ENCODE measurements around the gene CNTNAP2. TPM values are rescaled to one million over a fixed set of nuclear protein-coding genes. Genes with fewer than 3 reads are reported as not detected.
A peak's percentile ranks its signal among the peaks of the same experiment; 100 is the strongest.

CNTNAP2 gene
- total RNA-seq, 1 donor from 2014 or later, result 110 TPM

DNA sequence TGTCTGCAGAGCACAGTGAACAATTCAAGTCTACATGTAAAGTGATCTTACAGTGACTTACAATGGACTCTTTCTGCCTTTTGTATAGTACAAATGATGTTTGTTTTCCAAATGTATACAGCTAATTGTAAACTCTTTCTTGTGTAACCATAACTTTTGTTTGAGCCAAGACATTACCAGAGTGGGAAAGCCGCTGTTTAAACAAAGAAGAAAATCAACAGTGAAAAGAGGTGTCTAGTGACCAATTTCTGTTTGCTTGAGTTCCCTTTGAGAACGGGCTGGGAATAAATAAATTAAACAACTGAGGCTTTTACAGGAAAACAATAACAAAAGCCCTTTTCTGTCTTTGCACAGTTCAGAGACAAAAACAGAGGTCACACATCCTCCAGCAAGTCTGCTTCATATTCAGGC is 1163.4 kb downstream of the CNTNAP2 start:
- FAIRE-seq (peak; percentile 64), DNase-seq (ENCODE audit: low spot score in 2 of 2) (peak in 1 of 2 donors; percentile 5)

DNA sequence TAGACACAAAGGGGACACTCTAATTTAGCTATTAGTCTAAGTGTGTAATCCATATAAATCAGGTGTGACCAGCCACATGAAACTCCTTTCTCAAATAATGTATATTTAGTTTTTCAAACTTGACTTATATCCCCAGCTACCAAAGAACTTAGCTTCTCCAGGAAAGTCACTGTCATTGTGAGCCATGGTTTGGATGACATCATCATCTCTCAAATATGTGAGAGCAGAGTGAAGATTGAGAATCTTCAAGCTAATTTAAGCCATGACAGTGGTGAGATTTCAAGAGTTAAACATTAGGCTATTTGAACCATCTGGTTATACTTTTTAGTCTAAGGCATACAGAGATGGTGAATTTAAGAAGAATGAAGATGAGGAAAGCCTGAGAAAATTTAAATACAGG is 1165.6 kb downstream of the CNTNAP2 start:
- DNase-seq (ENCODE audit: low spot score in 2 of 2), result no peak
- no peak for FAIRE-seq

DNA sequence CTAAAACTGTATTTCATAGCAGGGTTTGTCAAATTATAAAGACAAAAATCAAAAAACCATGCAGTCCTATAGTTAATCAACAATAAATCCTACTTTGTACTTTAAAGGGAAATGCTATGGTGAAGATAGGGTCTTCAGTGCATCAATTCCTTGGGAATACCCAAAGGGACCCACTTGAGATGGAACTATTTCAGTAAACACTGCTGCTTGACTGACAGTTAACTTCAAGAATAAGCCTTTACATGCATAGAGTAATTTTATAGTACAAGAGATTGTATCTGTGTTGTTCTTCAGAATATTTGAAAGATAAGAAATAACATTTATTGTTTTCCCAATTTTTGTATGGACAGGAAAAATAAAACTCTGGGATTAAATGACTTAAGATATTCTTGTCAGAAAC is 1179.6 kb downstream of the CNTNAP2 start:
- FAIRE-seq (no peak), DNase-seq (ENCODE audit: low spot score in 2 of 2) (no peak)

DNA sequence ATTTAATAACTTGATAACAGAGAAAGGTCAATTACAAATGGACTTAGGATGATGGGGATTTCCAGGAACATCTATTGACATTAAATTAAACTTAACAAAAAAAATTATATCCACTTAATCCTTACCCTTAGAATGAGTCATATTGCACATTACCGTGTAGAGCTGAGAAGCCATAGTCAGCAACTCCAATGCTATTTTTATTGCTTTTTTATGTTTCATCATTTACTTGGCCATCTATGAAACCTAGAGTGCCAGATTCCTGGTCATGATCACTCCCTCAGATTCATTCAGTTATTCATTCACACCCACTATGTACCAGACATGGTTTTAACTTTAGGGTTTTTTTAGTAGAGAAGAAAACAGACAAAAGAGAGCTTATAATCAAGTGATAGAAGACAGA is 1180.4 kb downstream of the CNTNAP2 start:
- DNase-seq (ENCODE audit: low spot score in 2 of 2), result no peak
- no peak for FAIRE-seq

DNA sequence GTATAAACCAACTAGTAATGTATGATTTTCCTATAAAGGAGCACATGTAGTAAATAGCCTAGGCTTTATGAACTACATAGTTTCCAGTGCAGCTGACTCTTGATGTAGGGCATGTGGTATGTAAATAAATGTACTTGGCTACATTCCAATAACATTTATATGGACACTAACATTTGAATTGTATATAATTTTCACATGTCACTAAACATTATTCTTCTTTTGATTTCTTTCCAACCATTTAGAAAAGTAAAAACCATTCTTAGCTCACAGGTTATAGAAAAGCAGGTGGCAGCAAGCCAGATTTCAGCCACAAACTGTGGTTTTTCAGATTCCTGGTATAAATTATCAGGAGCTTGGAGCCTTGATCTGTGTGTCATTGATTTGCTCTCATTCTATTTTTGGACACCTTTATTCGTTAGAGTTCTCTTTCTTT is 1182.0 kb downstream of the CNTNAP2 start:
- DNase-seq (ENCODE audit: low spot score in 2 of 2), result no peak
- no peak for FAIRE-seq

GRCh38 chr7:147300293-147300692 is 1183.7 kb downstream of the CNTNAP2 start:
- no peak for DNase-seq (ENCODE audit: low spot score in 2 of 2)
- no peak for FAIRE-seq

- DNase-seq (ENCODE audit: low spot score in 2 of 2), result no peak
- FAIRE-seq, result no peak
Measured at GRCh38 chr7:147304376-147304775, 1187.8 kb downstream of the CNTNAP2 start.

GRCh38 chr7:147305827-147306226 is 1189.2 kb downstream of the CNTNAP2 start:
- FAIRE-seq, result no peak

DNA sequence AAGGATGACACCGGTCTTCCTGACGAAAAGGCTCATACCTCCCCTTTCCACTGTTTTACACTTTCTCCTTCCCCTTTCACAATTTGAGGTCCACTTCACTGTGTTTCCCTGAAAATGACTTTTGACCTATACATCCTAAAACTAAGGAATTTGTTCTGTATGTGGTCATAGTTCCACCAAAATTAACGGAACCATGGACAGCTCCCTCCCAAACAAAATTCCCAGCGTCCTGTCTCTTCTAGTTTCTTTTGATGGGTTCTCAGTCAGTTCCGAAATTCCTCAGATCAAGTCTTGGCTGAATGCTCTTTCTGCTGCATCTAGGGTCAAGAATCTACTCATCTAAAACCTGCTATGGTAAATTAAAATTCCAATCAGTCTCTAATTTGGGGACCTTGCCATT is 1191.9 kb downstream of the CNTNAP2 start:
- DNase-seq (ENCODE audit: low spot score in 2 of 2) (no peak), FAIRE-seq (no peak)

More at GRCh38 chr7:147305827-147306226, 1189.2 kb downstream of the CNTNAP2 start:
- DNase-seq (ENCODE audit: low spot score in 2 of 2), result no peak

DNA sequence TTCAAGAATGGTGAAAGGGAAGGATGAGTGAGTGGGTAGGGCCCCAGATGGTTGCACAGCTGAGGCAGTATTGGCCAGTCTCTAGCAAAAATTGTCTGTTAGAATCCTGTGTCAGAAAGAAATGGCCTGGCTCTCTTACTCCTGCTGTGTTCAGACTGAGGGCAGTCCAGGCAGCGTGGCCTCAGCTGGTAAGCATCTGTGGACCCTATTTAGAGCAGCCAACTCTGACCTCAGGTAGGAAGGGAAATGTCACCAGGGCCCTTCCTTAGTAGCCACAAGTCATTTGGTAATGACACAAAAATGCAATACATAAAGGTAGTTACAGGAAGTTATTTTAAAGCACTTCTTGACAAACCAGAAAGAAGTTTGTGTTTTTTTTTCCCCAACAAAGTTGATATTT is 1194.7 kb downstream of the CNTNAP2 start:
- FAIRE-seq (no peak), DNase-seq (ENCODE audit: low spot score in 2 of 2) (no peak)

GRCh38 chr7:147321504-147321903 is 1204.9 kb downstream of the CNTNAP2 start:
- no peak for FAIRE-seq

DNA sequence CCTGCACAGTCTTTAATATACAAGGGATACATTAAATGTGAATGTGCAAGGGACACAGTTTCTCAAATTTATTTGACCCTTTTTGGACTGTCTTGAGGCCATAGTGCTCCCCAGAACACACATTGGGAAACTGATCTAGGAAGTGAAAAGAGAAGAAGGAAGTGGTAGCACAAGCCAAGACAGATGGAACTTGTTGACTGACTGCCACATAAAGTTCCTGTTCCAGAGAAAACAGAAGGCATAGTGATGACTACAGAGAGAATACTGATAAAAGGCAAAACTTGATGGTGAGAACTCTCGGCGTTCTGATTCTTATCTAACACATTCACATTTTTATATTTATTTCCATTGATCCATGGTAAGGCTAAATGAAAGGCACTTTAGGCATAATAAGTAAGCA is 1216.4 kb downstream of the CNTNAP2 start:
- DNase-seq (ENCODE audit: low spot score in 2 of 2), result peak in 1 of 2 donors; percentile 4
- no peak for FAIRE-seq

More at GRCh38 chr7:147321504-147321903, 1204.9 kb downstream of the CNTNAP2 start:
- DNase-seq (ENCODE audit: low spot score in 2 of 2), result no peak

DNA sequence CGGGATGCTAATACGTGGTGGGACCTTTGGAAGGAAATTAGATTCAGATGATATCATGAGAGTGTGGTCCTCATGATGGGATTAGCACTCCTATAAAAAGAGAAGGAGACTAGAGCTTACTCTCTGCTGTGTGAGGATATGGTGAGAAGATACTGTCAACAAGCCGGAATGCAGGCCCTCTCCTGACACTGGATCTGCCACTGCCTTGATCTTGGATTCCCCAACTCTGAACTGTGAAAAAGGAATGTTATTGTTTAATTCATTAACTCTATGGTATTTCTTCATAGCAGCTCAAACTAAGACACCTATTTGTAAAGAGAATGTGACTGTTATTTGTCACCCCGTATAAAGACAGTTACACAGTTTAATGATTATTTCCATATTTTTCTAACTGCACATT is 1246.5 kb downstream of the CNTNAP2 start:
- DNase-seq (ENCODE audit: low spot score in 2 of 2), result no peak
- no peak for FAIRE-seq

GRCh38 chr7:147376192-147376591 is 1259.6 kb downstream of the CNTNAP2 start:
- DNase-seq (ENCODE audit: low spot score in 2 of 2) (no peak), FAIRE-seq (no peak)

DNA sequence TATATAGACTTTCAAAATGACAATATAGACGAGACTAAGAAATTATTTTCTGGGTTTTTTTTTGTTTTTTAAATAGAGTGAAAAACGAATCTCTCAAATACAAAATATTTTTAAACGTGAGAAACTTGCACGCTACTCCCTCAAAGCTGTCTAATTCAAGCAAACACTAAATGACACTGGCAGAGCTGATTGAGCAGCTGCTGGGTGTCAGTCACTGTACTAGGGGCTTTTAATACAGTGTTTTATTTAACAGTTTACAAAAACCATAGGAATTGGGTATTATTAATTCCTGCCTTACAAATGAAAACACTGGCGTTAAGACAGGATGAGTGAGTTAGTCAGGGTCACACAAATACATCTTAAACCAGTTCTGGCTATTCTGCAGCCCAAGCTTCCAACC is 1264.3 kb downstream of the CNTNAP2 start:
- DNase-seq (ENCODE audit: low spot score in 2 of 2), result no peak
- no peak for FAIRE-seq

DNA sequence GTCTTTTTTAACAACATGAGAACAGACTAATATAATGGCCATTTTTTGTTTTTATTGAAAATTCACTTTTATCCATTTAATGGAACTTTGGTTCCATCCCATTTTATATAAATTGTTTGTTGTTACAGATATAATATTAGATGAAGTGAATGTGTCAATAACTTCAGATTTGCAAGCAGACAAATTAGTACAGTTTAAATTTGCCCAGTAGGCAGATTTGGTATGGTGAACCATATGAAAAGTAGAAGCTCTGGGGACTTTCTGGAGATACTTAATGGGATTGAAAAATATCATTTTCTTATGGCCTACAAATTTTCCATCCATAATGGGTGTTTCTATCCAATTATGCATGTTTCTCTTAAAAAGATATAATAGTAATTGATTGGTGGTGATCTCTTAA is 1277.7 kb downstream of the CNTNAP2 start:
- DNase-seq (ENCODE audit: low spot score in 2 of 2), result no peak
- no peak for FAIRE-seq

DNA sequence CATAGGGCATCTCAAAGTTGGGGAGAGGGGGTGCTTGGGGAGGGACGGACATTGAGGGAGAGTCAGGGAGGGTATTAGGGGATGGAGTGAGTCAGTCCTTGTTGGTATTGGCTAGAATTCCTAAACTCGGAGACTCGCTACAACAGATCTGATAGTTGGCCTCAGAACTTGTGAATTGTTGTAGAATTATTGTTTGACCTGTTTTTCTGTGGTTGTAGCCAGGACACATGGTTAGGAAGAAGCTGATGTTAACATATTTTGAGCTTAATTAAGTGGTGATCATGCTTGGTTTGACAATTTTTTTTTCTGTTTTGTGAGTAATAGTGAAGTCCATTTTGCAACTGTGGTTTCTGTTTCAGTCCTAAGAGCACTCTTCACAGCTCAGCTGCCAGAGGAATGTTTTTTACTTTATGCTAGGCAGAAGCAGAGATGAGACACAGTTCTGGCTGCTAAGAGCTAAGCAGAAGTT is 1283.7 kb downstream of the CNTNAP2 start:
- FAIRE-seq (no peak), DNase-seq (ENCODE audit: low spot score in 2 of 2) (no peak)

DNA sequence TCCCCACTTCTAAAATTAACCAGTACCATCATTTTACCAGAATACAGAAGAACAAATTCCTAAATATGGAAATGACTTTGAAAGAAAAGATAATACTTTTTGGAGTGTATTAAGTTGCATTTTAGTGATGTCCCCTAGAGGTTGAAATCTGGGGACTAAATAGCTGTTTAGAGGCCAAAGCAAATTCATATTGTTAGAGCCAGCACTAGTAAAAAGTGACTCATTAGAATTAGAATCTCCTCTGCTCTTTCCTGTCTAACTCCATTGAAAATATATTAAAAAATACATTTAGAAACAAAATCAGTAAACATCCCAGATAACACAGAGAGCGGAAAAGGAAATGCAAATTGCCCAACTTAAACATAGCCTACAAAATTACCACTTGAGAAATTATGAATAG is 1284.3 kb downstream of the CNTNAP2 start:
- no peak for FAIRE-seq
- no peak for DNase-seq (ENCODE audit: low spot score in 2 of 2)

DNA sequence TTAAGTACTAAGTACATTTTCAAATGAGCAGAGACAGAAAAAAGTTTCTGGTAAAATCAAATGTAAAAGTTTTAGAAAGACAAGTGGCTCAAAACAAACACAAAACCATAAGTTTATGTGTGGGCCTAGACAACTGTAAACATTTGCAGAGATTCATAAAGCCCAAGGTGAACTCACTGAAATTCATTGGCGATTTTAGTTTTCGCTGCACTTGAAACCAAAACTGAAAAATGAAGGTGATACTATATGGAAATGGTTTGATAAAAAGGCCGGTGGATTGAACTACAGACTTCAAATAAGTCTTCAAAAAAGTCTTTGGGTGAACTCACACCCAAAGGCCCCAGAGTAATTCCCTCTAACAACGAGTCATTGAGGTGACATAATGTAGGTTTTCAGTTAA is 1289.0 kb downstream of the CNTNAP2 start:
- DNase-seq (ENCODE audit: low spot score in 2 of 2) (no peak), FAIRE-seq (no peak)

DNA sequence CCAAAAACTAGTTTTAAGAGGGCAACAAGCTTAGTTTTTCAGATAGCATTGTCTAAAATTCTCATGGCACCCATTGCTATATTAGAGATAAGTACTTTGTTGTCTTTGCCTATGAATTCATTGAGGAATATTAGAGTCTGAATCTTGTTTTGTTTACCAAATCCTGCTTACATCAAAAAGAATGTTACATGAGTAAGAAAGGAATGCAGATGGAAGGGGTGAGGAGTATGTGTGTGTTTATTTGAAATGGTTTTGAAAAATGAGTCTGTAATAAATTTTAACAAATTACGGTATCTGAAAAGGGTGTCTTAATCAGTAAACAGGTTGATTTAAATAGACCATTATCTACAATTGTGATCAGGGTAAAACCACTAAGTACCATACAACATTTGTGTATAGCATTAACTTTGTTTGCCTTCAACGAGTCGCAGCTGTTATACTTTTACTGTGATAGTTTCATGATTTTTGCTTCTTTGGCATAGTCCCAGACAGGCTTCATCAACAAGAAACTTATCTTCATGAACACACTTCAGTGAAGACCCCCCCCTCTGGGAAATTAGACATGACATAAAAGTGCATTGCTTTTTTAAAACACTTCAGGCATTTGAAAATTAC is 1290.0 kb downstream of the CNTNAP2 start:
- DNase-seq (ENCODE audit: low spot score in 2 of 2), result no peak
- no peak for FAIRE-seq

- FAIRE-seq (no peak), DNase-seq (ENCODE audit: low spot score in 2 of 2) (no peak)
Measured at GRCh38 chr7:147411096-147411495, 1294.5 kb downstream of the CNTNAP2 start.

- DNase-seq (ENCODE audit: low spot score in 2 of 2), result no peak
- FAIRE-seq, result no peak
Measured at GRCh38 chr7:147412109-147412508, 1295.5 kb downstream of the CNTNAP2 start.

All from frontal cortex (tissue), 4 donors.